HEK293T (cell line): ENCODE data around the gene PPP1R7.

Experiments
- CTCF ChIA-PET: fragments of 350-600 bp; formaldehyde crosslinking; extraction: SDS; loops from one replicate; lab custom pipeline; 2021; ENCODE audit warnings: antibody characterized with exemption, inconsistent platforms; lab: Yijun Ruan, JAX
- POLR2A ChIA-PET: fragments of 350-600 bp; formaldehyde crosslinking; extraction: SDS; loops from one replicate; lab custom pipeline; 2020; ENCODE audit warnings: antibody characterized with exemption, inconsistent platforms; lab: Yijun Ruan, JAX
- DNase-seq: peaks from one replicate; pipeline ENCODE4 v3.0.0; 2012; ENCODE audit warnings: mixed read lengths; ENCODE audit errors: extremely low spot score
- ARNT ChIP-seq: fragments of 450-650 bp; IDR thresholded peaks from 2 replicates; pipeline ENCODE4 v1.6.1; 2017; ENCODE audit warnings: mild to moderate bottlenecking
- BHLHE40 ChIP-seq: fragments of 450-650 bp; IDR thresholded peaks from 2 replicates; pipeline ENCODE4 v1.6.1; 2016; ENCODE audit warnings: mild to moderate bottlenecking, moderate library complexity, borderline replicate concordance
- CTBP1 ChIP-seq: fragments of 450-650 bp; IDR thresholded peaks from 2 replicates; pipeline ENCODE4 v1.6.1; 2016; ENCODE audit warnings: borderline replicate concordance
- ELF4 ChIP-seq: fragments of 450-650 bp; IDR thresholded peaks from 2 replicates; pipeline ENCODE4 v1.6.1; 2017; ENCODE audit warnings: antibody characterized with exemption
- FOXA1 ChIP-seq: fragments of 450-650 bp; IDR thresholded peaks from 2 replicates; pipeline ENCODE4 v1.6.1; 2016; ENCODE audit warnings: mild to moderate bottlenecking
- FOXK2 ChIP-seq: fragments of 450-650 bp; IDR thresholded peaks from 2 replicates; pipeline ENCODE4 v1.6.1; 2016; ENCODE audit warnings: mild to moderate bottlenecking
- FOXM1 ChIP-seq: fragments of 450-650 bp; IDR thresholded peaks from 2 replicates; pipeline ENCODE4 v1.6.1; 2017; ENCODE audit warnings: mild to moderate bottlenecking, borderline replicate concordance
- HDGF ChIP-seq: fragments of 450-650 bp; IDR thresholded peaks from 2 replicates; pipeline ENCODE4 v1.6.1; 2017; ENCODE audit warnings: antibody characterized with exemption, borderline replicate concordance
- L3MBTL2 ChIP-seq: fragments of 450-650 bp; conservative IDR thresholded peaks from 2 replicates; pipeline ENCODE4 v1.6.1; 2016; ENCODE audit warnings: mild to moderate bottlenecking
- LEF1 ChIP-seq: fragments of 450-650 bp; IDR thresholded peaks from 2 replicates; pipeline ENCODE4 v1.6.1; 2017; ENCODE audit warnings: mild to moderate bottlenecking, borderline replicate concordance
- NFRKB ChIP-seq: fragments of 450-650 bp; IDR thresholded peaks from 2 replicates; pipeline ENCODE4 v1.6.1; 2016; ENCODE audit warnings: mild to moderate bottlenecking, moderate library complexity
- SP1 ChIP-seq: fragments of 450-650 bp; IDR thresholded peaks from 2 replicates; pipeline ENCODE4 v1.6.1; 2017
- SUZ12 ChIP-seq: fragments of 450-650 bp; IDR thresholded peaks from 2 replicates; pipeline ENCODE4 v1.6.1; 2016; ENCODE audit warnings: mild to moderate bottlenecking
- TARDBP ChIP-seq: fragments of 450-650 bp; IDR thresholded peaks from 2 replicates; pipeline ENCODE4 v1.6.1; 2016
- ZNF384 ChIP-seq: fragments of 450-650 bp; IDR thresholded peaks from 2 replicates; pipeline ENCODE4 v1.6.1; 2016
- TF ChIP-seq, protein P1 (sequence below): fragments of 450-650 bp; IDR thresholded peaks from 2 replicates; pipeline ENCODE4 v1.6.1; 2016

Gene PPP1R7

DNA sequence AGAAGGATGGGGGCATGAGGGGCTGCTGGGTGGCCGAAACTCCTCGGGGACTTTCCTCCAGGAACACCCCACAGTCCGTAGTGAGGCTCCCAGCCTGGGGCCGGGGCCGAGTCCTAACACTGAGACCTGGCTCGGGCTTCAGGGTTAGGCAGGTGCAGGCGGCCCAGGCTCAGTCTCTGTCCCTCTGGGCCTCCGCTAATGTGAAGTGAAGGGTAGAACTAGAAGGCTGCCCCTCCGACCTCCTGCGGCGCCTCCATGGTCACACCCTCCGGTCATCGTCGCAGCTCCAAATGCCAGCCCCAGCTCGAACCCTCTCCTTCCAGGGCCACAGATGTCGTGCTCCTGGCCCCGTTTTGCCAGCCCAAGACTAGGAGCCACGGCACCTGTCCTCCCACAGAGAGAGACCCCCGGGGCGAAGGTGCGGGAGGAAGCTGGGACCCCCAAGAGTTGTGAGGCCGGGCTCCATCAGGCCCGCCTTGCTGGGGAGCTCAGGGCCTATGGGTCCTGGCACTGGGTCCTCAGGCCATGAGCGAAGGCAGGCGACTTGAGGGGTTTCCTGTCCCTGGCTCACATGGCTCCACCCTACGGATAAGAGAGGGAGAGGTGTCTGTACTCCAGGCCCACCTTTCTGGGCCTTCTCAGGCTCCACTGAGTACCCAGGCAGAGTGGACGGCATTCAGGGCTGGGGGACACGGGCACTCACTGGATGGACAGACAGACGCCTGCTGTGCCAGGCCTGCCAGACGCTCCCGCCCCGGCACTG lies 39.0 kb downstream of the PPP1R7 start:
- CTCF ChIA-PET, result interaction anchor here (0.6 kb wide), 1 partner anchor 21 kb away, joined by 4 read pairs; no protein-coding TSS in a partner anchor
- DNase-seq, result no peak
- POLR2A ChIA-PET, result no interaction called here
- TF ChIP-seq ELF4, result no peak
- TF ChIP-seq NFRKB, result no peak
- TF ChIP-seq SUZ12, result no peak
- TF ChIP-seq, protein P1, sequence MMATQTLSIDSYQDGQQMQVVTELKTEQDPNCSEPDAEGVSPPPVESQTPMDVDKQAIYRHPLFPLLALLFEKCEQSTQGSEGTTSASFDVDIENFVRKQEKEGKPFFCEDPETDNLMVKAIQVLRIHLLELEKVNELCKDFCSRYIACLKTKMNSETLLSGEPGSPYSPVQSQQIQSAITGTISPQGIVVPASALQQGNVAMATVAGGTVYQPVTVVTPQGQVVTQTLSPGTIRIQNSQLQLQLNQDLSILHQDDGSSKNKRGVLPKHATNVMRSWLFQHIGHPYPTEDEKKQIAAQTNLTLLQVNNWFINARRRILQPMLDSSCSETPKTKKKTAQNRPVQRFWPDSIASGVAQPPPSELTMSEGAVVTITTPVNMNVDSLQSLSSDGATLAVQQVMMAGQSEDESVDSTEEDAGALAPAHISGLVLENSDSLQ, result no peak
- TF ChIP-seq FOXK2, result no peak
- TF ChIP-seq HDGF, result no peak
- no peak for TF ChIP-seq ARNT
- TF ChIP-seq BHLHE40, result no peak
- TF ChIP-seq SP1, result no peak
- TF ChIP-seq ZNF384, result no peak
- no peak for TF ChIP-seq TARDBP
- no peak for TF ChIP-seq FOXA1
- TF ChIP-seq CTBP1, result no peak
- TF ChIP-seq L3MBTL2, result no peak
- no peak for TF ChIP-seq FOXM1
- TF ChIP-seq LEF1, result no peak

DNA sequence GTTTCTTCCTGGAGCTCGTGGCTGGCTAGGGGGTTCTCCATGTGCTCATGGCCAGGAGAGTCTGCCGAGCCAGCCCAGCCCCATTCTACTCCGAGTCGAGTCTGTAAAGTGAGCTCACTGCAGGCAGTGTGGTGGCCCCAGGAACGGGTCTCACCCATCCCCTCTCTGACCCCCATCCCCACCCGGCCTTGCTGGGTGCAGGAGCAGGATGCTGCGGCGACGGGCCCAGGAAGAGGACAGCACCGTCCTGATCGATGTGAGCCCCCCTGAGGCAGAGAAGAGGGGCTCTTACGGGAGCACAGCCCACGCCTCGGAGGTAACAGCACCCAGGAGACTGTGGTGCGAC lies 39.6 kb downstream of the PPP1R7 start:
- no peak for DNase-seq
- TF ChIP-seq FOXM1 (no peak), BHLHE40 (no peak), SUZ12 (no peak), FOXA1 (no peak)
- ChIA-PET POLR2A (no interaction called here), CTCF (no interaction called here)

DNA sequence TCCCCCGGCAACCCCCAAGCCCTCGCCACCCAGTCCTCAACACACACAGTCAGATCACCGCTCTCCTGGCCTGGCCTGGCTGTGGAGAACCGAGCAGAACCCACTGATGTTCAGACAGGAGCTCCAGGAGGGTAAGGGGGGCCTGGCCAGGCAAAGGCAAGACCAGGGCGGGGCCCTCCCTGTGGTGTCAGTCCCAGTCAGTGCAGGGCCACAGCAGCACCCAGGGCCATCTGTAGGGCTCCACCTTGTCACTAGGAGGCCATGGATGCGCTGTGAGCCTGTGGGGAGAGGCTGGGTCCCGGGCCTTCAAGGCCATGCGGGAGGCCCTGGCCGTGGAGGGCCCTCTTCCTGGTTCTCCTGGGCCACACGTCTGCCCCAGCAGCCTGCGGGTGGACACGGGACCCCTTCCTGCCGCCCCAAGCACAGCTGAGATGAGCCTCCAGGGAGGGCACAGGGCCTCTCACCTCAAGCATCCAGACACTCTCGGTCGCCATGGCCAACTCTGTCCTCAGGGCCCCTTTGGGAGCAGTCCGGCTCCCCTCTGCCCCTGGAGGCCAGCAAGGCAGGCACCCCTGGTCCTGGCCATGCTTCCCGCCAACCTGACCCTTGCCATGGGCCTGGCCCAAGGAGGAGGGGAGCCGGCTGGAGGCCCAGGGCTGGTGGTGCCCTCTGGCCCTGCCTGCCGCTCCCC lies 40.2 kb downstream of the PPP1R7 start:
- DNase-seq, result no peak
- ChIA-PET CTCF (no interaction called here), POLR2A (no interaction called here)
- TF ChIP-seq LEF1 (no peak), FOXA1 (no peak), HDGF (no peak), TARDBP (no peak), FOXK2 (no peak), ELF4 (no peak), CTBP1 (no peak), ARNT (no peak), FOXM1 (no peak), SP1 (no peak), NFRKB (no peak), BHLHE40 (no peak), ZNF384 (no peak), L3MBTL2 (no peak)
- TF ChIP-seq, protein P1, result no peak

DNA sequence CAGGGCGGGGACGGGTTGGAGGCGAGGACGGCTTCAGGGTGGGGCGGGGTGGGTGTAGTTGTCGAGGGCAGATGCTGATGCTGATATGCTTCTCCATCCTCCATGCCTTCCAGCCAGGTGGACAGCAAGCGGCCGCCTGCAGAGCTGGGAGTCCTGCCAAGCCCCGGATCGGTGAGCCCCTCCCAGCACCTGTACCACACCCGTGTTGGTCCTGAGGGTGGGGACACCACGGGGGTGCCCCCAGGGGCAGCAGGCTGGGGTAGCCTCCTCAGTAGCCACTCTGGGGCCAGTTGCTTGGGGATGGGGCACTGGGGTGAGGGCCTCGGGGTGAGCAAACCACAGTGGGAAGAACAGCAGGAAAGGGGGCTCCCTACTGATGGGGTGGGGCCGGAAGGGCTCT lies 40.8 kb downstream of the PPP1R7 start:
- CTCF ChIA-PET, result no interaction called here
- no peak for DNase-seq
- TF ChIP-seq NFRKB, result no peak
- TF ChIP-seq ELF4, result no peak
- TF ChIP-seq BHLHE40, result no peak
- TF ChIP-seq ARNT, result no peak
- no peak for TF ChIP-seq FOXK2
- TF ChIP-seq LEF1, result no peak
- TF ChIP-seq CTBP1, result no peak
- no peak for TF ChIP-seq HDGF
- TF ChIP-seq ZNF384, result no peak
- TF ChIP-seq SP1, result no peak
- no peak for TF ChIP-seq TARDBP
- TF ChIP-seq SUZ12, result no peak
- TF ChIP-seq L3MBTL2, result no peak
- POLR2A ChIA-PET, result no interaction called here

DNA sequence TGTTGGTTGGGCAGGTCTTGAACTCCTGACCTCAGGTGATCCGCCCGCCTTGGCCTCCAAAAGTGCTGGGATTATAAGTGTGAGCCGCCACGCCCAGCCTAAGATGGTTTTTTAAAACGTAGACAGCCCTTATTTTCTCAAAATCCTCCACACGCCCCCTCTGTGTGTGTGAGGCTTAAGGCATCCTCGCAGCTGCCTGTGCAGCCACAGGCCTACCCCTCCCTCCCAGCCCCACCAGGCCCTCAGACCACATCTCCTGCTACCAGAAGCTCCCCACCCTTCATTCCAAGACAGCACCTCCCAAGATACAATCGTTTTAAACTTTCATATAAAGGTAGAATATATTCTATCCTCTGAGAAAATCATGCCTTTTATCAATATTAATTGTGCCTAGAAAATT lies 43.0 kb downstream of the PPP1R7 start:
- CTCF ChIA-PET, result no interaction called here
- TF ChIP-seq FOXM1 (no peak), TARDBP (no peak), ARNT (no peak), SUZ12 (no peak), L3MBTL2 (no peak), FOXA1 (no peak), ELF4 (no peak), LEF1 (no peak), ZNF384 (no peak), CTBP1 (no peak), NFRKB (no peak), HDGF (no peak), BHLHE40 (no peak), FOXK2 (no peak), SP1 (no peak)
- TF ChIP-seq, protein P1, result no peak
- DNase-seq, result no peak
- POLR2A ChIA-PET, result no interaction called here

DNA sequence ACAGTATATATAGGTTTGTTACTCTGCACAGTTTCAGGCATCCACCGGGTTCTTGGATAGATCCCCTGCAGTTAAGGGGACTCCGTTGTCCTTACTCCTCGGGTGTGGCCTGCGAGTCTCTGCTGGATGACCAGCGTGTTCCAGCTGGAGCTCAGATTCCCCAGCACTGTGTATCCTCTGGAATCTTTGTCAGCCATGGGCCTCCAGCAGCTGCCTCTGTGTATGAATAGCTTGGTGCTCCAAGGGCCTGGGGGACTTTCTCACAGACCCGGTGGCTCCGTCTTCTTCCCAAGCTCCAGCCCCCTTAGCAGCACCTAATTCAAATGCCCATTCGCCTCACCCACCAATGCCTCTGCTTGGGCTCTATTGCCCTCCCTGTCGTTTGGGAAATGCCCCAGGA lies 44.5 kb downstream of the PPP1R7 start:
- no peak for TF ChIP-seq ARNT
- TF ChIP-seq TARDBP, result no peak
- TF ChIP-seq LEF1, result no peak
- TF ChIP-seq FOXK2, result no peak
- TF ChIP-seq, protein P1, result no peak
- TF ChIP-seq ELF4, result no peak
- TF ChIP-seq BHLHE40, result no peak
- no peak for TF ChIP-seq ZNF384
- DNase-seq, result no peak
- CTCF ChIA-PET, result no interaction called here
- POLR2A ChIA-PET, result no interaction called here
